Measurements from ENCODE around the gene DYNLT5.

GRCh38 chr1:66770240-66770639 lies 18.0 kb downstream of the DYNLT5 start:
- no peak for TF ChIP-seq SIN3A (IDR thresholded peaks at IDR 0.05; ENCODE audit: borderline replicate concordance, low read depth, low read length)
- TF ChIP-seq CTCF (IDR thresholded peaks at IDR 0.05), result no peak
- TF ChIP-seq EP300 (IDR thresholded peaks at IDR 0.05; ENCODE audit: borderline replicate concordance in 1 of 2, low read depth in 1 of 2, low read length in 1 of 2), result no peak
- no peak for TF ChIP-seq POLR2AphosphoS5 (IDR thresholded peaks at IDR 0.05; ENCODE audit: low read depth, low read length)
- TF ChIP-seq YY1 (IDR thresholded peaks at IDR 0.05; ENCODE audit: low read depth), result no peak
- TF ChIP-seq CHD2 (IDR thresholded peaks at IDR 0.05; ENCODE audit: low read length, partially characterized antibody), result no peak
- no peak for TF ChIP-seq MEF2A (IDR thresholded peaks at IDR 0.05; ENCODE audit: borderline replicate concordance, low read depth)
- TF ChIP-seq REST (IDR thresholded peaks at IDR 0.05; ENCODE audit: low read depth, low read length), result no peak
- TF ChIP-seq, protein P1, sequence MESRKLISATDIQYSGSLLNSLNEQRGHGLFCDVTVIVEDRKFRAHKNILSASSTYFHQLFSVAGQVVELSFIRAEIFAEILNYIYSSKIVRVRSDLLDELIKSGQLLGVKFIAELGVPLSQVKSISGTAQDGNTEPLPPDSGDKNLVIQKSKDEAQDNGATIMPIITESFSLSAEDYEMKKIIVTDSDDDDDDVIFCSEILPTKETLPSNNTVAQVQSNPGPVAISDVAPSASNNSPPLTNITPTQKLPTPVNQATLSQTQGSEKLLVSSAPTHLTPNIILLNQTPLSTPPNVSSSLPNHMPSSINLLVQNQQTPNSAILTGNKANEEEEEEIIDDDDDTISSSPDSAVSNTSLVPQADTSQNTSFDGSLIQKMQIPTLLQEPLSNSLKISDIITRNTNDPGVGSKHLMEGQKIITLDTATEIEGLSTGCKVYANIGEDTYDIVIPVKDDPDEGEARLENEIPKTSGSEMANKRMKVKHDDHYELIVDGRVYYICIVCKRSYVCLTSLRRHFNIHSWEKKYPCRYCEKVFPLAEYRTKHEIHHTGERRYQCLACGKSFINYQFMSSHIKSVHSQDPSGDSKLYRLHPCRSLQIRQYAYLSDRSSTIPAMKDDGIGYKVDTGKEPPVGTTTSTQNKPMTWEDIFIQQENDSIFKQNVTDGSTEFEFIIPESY (IDR thresholded peaks at IDR 0.05; ENCODE audit: borderline replicate concordance, low read depth), result no peak
- TF ChIP-seq RFX5 (IDR thresholded peaks at IDR 0.05; ENCODE audit: low read length), result no peak
- TF ChIP-seq NRF1 (IDR thresholded peaks at IDR 0.05; ENCODE audit: low read depth, low read length), result no peak
